Measurements from ENCODE around the gene MED13.

DNA sequence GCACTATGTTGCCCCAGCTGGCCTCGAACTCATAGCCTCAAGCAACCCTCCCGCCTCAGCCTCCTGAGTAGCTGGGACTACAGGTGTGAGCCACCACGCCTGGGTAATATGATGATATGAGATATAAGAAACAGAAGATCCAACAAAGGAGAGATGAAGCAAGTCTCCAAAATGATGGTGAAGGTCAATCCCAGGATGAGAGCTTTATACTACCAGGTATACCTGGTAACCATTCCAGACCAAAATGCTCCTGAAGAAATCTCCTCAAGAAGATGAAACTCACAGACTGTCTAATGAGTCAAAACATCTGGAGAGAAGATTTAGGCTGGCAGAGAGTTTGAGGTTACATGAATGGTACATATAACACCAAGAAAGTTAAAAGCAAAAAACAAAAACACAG lies 161.8 kb downstream of the MED13 start:
- TF ChIP-seq FOS (IDR thresholded peaks at IDR 0.05; ENCODE audit: extremely low read depth, insufficient read length) (no peak), CAMTA2 (CRISPR knock-in tag; conservative IDR thresholded peaks at IDR 0.05) (no peak), CTCF (IDR thresholded peaks at IDR 0.05 in 2 of 3, conservative IDR thresholded peaks at IDR 0.05 in 1 of 3; ENCODE audit: insufficient read depth in 2 of 3, low read depth in 1 of 3, low read length in 3 of 3) (no peak), SIX5 (IDR thresholded peaks at IDR 0.05; ENCODE audit: borderline replicate concordance in 1 of 2, insufficient read depth in 1 of 2, low read depth in 1 of 2, low read length in 2 of 2) (no peak), REST (IDR thresholded peaks at IDR 0.05; ENCODE audit: borderline replicate concordance) (no peak), REST (CRISPR knock-in tag; IDR thresholded peaks at IDR 0.05; ENCODE audit: low read depth) (no peak), HDAC6 (IDR thresholded peaks at IDR 0.05; ENCODE audit: low read depth, low read length) (no peak), MED1 (CRISPR knock-in tag; IDR thresholded peaks at IDR 0.05; ENCODE audit: borderline replicate concordance) (no peak), RUNX1 (IDR thresholded peaks at IDR 0.05; ENCODE audit: low read depth) (no peak), TEAD1 (CRISPR knock-in tag; IDR thresholded peaks at IDR 0.05) (no peak), ZBTB34 (CRISPR knock-in tag; IDR thresholded peaks at IDR 0.05) (no peak), NCOA1 (IDR thresholded peaks at IDR 0.05; ENCODE audit: low read depth) (no peak)
